ENCODE data around the gene PITHD1.

DNA sequence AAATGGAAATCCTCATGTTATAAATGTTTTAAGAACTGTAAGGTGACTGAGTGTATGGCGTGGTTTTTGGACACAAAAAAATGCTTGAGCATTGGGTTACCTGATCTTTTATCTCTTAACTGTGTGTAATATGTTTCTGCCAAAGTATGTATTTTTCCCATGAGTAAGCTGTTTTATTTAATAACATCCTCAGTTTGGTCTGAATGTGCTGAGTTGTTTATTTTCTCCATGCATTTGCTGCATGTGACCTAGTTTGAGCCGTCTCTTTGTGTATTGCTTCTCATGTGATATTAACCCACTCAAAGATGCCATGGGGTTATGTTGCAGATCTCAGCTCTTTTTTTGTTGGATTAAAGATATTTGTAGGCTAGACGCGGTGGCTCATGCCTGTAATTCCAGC is 6.6 kb downstream of the PITHD1 start:
- TF ChIP-seq GATA3 (IDR thresholded peaks at IDR 0.05; ENCODE audit: low read depth, low read length) (no peak), GATA2 (IDR thresholded peaks at IDR 0.05; ENCODE audit: low read depth, low read length) (no peak)

All from SH-SY5Y (cell line).